ENCODE results near the gene PRR35.

The PRR35 gene

GRCh38 chr16:580141-580945 is 20.1 kb downstream of the PRR35 start:
- no peak for DNase-seq (ENCODE audit: low read depth in 2 of 2)

- no peak for DNase-seq (ENCODE audit: low read depth in 2 of 2)
These were observed 20.8 kb downstream of the PRR35 start for GRCh38 chr16:580946-581498.

- no peak for DNase-seq (ENCODE audit: low read depth in 2 of 2)
These were observed 22.0 kb downstream of the PRR35 start for GRCh38 chr16:582218-582613.

- DNase-seq (ENCODE audit: low read depth in 2 of 2), result no peak
These were observed 22.6 kb downstream of the PRR35 start for GRCh38 chr16:582614-583331.

GRCh38 chr16:583470-583814 is 23.2 kb downstream of the PRR35 start:
- DNase-seq (ENCODE audit: low read depth in 2 of 2), result no peak

- no peak for DNase-seq (ENCODE audit: low read depth in 2 of 2)
These were observed 23.8 kb downstream of the PRR35 start for GRCh38 chr16:583815-584591.

- DNase-seq (ENCODE audit: low read depth in 2 of 2), result no peak
These were observed 25.2 kb downstream of the PRR35 start for GRCh38 chr16:585351-585750.

GRCh38 chr16:586047-586644 is 26.0 kb downstream of the PRR35 start:
- DNase-seq (ENCODE audit: low read depth in 2 of 2), result no peak

- DNase-seq (ENCODE audit: low read depth in 2 of 2), result no peak
These were observed 26.7 kb downstream of the PRR35 start for GRCh38 chr16:586645-587590.

GRCh38 chr16:588639-588888 is 28.4 kb downstream of the PRR35 start:
- peak in 1 of 2 donors; percentile 28 for DNase-seq (ENCODE audit: low read depth in 2 of 2)

- peak; percentile 97 for DNase-seq (ENCODE audit: low read depth in 2 of 2)
These were observed 28.9 kb downstream of the PRR35 start for GRCh38 chr16:588889-589657.

GRCh38 chr16:589658-590187 is 29.5 kb downstream of the PRR35 start, which contains the start of gene RAB40C:
Gene RAB40C (plus strand): TSS chr16:590066. CDS start chr16:590292, 226 bp downstream.
- peak; percentile 99 for DNase-seq (ENCODE audit: low read depth in 2 of 2)

GRCh38 chr16:590188-590814 is 30.1 kb downstream of the PRR35 start:
- no peak for DNase-seq (ENCODE audit: low read depth in 2 of 2)

- DNase-seq (ENCODE audit: low read depth in 2 of 2), result no peak
These were observed 30.6 kb downstream of the PRR35 start for GRCh38 chr16:590815-591200.

- no peak for DNase-seq (ENCODE audit: low read depth in 2 of 2)
These were observed 31.0 kb downstream of the PRR35 start for GRCh38 chr16:591231-591630.

- DNase-seq (ENCODE audit: low read depth in 2 of 2), result no peak
These were observed 31.8 kb downstream of the PRR35 start for GRCh38 chr16:591892-592517.

GRCh38 chr16:592518-593306 is 32.5 kb downstream of the PRR35 start:
- DNase-seq (ENCODE audit: low read depth in 2 of 2), result no peak

- DNase-seq (ENCODE audit: low read depth in 2 of 2), result no peak
These were observed 33.2 kb downstream of the PRR35 start for GRCh38 chr16:593406-593805.
